HG03432 (cell line): ENCODE data around the gene LZTS2.
A peak's percentile ranks its signal among the peaks of the same experiment; 100 is the strongest.

Experiments used
- ATAC-seq: cut with Tn5 transposase; IDR thresholded peaks from one replicate; pipeline ENCODE4 v1.9.1; 2021; ENCODE audit warnings: mild to moderate bottlenecking, moderate library complexity; ENCODE audit not compliant: unreplicated experiment

The LZTS2 gene

DNA sequence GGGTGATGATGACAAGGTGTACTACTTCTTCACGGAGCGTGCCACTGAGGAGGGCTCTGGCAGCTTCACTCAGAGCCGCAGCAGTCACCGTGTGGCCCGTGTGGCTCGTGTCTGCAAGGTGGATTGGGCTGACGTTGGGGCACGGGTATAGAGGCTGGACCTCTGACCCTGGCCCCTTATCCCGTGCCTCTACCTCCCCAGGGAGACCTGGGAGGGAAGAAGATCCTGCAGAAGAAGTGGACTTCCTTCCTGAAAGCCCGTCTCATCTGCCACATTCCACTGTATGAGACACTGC is 20.8 kb upstream of the LZTS2 start:
- no peak for ATAC-seq

DNA sequence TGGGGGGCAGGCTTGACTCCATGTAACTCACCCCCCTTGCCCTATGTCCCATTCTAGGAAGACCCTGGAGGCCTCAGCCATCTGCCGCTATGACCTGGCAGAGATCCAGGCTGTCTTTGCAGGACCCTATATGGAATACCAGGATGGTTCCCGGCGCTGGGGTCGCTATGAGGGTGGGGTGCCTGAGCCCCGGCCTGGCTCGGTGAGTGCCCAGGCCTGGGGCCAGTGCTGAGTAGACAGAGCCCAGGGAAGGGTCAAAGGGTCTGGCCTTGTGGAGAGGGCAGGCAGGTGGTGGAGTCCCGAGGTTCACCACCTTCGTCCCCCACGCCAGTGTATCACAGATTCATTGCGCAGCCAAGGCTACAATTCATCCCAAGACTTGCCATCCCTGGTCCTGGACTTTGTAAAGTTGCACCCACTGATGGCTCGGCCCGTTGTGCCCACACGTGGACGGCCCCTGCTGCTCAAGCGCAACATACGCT is 19.8 kb upstream of the LZTS2 start:
- ATAC-seq = no peak

DNA sequence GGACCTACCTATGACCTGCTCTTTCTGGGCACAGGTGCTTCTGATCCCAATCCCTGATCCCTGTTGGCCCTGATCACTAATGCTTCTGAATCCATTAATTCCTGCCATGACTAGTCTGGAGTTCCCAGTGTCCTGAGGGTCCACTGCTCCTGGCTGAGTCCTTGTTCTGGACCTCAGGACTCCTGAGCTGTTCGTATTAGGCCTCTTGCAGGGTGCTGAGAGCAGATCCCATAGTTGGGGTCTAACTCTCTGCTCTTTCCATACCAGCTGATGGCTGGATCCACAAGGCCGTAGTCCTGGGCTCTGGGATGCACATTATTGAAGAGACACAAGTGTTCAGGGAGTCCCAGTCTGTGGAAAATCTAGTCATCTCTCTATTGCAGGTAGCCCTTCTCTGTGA is 19.3 kb upstream of the LZTS2 start:
- no peak for ATAC-seq

DNA sequence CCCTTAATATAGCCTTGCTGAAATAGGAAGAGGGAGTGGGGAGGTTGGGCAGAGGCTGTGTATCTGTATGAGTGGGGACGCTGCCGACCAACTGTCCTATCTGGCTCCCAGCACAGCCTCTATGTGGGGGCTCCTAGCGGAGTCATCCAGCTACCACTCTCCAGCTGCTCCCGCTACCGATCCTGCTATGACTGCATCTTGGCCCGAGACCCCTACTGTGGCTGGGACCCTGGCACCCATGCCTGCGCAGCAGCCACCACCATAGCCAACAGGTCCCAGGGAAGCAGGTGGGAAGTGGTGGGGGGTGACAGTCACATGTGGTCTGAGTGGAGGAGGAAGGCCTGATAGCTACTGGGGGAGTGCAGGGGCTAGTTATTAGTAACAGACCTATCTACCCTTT is 18.9 kb upstream of the LZTS2 start:
- no peak for ATAC-seq

DNA sequence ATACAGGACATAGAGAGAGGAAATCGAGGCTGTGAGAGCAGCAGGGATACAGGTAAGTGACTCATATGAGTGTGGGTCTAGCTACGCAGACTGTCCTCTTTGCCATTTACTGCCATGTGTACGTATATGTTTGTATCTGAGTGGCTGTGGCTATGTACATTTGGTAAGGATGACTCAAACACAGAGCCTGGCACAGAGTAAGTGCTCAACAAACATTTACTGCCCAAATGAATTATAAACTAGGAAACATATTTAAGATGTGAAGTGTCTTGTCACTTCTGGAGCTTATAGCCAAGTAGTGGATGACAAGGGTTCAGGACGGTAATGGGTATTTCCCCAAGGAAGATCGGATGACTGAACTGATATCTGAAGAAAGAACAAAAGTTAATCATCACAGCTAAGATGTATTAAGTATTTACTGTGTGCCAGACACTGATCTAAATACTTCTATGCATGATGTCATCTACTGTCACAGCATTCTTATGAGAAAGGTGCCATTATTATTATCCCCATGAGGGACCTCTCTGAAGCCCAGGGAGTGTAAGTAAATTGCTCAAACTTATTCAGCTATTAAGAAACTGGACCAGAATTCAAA is 18.3 kb upstream of the LZTS2 start:
- ATAC-seq = no peak

DNA sequence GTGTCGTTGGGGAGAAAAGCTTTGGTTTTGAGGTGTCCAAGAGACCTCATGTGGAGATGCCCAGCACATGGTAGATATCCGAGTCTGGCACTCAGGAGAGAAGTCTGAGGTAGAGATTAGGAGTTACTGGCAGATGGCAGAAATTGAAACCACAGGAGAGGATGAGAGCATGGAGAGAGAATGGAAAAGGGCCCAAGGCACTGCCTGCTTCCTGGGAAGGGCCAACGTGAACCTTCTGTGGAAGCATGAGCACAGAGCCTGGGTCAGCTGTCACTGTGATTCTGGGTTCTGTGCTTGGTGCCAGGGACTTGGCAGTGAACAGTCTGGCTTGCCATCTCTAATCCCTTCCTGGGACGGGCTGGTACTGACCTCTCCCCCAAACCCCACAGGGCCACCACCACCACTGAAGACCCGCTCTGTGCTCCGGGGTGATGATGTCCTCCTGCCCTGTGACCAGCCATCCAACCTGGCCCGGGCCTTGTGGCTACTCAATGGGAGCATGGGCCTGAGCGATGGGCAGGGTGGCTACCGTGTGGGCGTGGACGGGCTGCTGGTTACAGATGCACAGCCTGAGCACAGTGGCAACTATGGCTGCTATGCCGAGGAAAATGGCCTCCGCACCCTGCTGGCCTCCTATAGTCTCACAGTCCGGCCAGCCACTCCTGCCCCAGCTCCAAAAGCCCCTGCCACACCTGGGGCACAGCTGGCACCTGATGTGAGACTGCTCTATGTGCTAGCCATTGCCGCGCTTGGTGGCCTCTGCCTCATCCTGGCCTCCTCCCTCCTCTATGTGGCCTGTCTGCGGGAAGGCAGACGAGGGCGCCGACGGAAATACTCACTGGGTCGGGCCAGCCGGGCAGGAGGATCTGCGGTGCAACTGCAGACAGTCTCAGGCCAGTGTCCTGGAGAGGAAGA is 16.4 kb upstream of the LZTS2 start:
- ATAC-seq = no peak

DNA sequence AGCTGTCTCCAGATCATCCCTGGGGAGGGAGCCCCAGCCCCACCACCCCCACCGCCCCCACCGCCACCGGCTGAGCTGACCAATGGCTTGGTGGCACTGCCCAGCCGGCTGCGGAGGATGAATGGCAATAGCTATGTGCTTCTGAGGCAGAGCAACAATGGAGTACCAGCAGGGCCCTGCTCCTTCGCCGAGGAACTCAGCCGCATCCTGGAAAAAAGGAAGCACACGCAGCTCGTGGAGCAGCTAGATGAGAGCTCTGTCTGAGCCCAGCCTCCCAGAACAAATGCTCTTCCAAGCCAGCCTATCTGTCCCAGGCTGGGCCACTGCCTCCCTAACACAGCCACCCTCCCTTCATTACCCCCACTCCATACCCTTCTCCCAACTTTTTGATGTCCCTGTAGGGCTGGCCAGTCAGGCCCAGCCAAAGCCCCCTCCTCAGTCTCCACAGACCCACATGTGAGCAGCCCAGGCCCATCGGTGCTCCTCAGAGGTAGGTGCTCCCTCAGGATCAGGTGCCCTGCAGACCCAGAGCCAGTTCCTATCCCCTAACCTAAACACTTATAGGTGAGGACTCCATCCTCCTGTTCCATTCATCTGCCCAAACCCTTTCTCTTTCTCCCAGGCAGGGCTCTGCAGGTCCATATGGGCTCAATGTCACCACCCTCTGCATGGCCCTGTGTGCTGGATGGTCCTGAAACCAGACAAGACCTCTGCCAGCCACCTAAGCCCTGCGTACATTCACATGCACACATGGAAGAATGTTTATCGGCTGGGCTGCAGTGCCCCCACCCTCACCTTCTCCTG is 15.5 kb upstream of the LZTS2 start:
- ATAC-seq = no peak

DNA sequence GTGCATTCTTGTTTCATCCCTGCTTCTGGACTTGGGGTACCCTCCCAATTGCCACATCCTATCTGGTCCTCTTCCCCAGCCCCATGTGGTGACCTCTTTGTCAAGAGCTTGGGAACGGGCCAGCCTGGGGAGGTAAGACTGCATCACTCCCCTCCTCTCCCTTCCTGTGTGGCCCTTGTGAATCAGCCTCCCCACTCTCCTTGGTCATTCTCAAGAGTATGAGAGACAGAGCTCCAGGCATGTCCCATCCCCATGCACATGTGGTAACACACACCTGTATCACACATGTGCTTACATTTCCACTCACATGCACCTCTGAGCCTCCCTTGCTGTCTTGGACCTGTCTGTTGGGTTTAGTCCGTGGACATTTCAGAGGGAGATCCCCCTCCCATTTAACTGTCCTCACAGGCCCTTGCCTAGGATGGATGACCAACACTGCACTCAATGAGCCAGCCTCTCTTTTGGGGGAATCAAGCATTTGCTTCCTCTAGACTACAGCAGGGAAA is 14.9 kb upstream of the LZTS2 start:
- ATAC-seq = no peak

DNA sequence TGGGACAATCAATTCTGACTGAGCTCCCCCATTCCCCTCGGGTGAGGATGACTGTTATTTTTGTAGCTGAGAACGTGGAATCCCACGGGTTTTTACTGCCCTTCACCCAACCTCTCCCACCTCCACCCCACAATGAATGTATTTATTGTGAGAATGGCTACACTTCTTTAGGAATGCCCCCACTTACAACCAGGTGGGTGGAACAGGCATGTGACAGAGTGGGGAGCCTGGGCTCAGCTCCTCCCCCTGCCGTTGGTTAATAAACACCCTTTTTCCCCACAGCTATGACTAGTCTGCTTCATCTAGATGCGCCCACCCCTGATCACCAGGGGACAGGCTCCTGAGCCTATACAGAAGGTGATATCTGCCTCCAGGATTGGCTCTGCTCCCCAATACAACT is 14.3 kb upstream of the LZTS2 start:
- no peak for ATAC-seq

DNA sequence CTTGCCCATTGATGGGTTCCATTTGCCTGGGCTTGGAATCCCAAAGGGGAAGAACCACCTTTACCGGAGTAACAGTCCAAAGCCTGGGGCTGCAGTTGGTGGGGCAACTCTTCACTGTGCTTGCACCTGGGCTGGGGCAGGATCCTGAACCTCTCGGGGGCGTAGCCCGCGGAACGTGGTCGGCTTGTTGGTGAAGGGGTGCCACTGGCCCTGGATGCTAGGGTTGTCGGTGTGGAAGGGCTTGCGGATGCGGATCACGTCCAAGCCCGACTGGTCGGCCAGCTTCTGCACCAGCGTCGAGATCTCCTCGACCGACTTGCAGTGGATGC is 13.0 kb upstream of the LZTS2 start:
- ATAC-seq = no peak

DNA sequence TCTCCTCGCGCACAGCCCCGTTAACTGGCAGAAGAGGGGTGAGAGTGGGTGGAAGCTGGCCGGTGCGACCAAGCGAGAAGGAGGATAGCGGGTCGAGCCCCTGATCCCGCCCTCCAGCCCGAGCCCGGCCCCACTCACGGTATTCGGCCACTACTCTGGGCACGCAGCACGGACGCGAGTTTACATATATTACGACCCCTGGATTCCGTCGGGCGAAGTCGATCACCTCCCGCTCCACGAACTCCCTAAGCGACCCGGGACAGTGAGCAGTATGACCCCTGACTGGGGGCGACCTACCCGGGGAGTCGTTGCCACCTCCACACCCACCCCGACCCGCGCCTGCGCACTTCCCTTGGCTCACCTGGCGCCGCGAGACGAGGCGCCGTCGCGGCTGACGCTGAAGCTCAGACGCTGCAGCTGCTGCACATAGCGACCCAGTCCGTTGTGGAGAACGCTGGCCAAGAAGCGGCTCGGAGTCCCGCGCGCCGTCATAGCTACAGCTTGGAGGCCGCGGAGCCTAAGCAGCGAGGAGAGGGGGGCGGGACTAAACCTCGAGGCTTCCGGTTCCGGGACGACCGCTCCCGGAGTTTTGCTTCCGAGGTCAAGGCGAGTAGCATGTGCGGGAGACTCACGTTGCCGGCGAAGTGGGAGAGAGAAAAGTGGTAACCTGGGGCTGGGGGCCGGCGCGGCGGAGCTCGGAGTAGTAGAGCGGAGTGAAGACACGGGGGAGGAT is 12.5 kb upstream of the LZTS2 start, which contains the start of the genes MRPL43 and TWNK:
Gene MRPL43 (minus strand): TSS at position 546 of the 733 bp plus-strand sequence. CDS start 54 bp downstream, at position 492.
Gene TWNK (plus strand): TSS at position 592 of the 733 bp plus-strand sequence. CDS start 668 bp downstream, outside the sequence.
- ATAC-seq = peak; percentile 82

DNA sequence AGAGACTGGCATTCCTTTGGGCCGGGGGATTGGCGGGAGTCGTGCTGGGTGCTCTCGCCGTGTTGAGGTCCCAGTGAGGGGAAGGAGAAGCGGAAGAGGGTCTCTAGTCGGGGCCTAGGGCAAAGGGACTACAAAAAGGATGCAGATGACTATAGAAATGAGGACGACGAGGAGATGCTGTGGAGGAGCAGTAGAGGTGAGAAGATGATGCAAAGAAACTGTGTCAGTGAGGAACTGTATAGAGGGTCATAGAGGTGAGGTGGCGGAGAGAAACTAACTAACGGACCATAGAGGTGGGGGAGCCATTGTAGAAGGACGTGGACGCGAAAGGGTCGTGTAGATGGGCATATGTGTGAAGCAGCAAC is 11.9 kb upstream of the LZTS2 start:
- ATAC-seq = peak; percentile 7

DNA sequence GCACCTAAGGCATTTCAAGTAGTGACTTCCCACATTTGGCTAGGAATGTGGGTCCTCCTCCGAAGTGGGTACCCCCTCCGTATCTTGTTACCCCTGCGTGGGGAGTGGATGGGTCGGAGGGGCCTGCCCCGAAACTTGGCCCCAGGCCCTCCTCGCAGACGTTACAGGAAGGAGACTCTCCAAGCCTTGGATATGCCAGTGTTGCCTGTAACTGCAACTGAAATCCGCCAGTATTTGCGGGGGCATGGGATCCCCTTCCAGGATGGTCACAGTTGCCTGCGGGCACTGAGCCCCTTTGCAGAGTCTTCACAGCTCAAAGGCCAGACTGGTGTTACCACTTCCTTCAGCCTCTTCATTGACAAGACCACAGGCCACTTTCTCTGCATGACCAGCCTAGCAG is 11.4 kb upstream of the LZTS2 start:
- ATAC-seq = no peak

DNA sequence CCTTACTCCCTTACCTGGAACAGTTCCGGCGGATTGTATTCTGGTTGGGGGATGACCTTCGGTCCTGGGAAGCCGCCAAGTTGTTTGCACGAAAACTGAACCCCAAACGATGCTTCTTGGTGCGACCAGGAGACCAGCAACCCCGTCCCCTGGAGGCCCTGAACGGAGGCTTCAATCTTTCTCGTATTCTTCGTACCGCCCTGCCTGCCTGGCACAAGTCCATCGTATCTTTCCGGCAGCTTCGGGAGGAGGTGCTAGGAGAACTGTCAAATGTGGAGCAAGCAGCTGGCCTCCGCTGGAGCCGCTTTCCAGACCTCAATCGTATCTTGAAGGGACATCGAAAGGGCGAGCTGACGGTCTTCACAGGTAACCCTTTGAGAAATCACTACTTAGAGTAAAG is 10.5 kb upstream of the LZTS2 start:
- no peak for ATAC-seq

DNA sequence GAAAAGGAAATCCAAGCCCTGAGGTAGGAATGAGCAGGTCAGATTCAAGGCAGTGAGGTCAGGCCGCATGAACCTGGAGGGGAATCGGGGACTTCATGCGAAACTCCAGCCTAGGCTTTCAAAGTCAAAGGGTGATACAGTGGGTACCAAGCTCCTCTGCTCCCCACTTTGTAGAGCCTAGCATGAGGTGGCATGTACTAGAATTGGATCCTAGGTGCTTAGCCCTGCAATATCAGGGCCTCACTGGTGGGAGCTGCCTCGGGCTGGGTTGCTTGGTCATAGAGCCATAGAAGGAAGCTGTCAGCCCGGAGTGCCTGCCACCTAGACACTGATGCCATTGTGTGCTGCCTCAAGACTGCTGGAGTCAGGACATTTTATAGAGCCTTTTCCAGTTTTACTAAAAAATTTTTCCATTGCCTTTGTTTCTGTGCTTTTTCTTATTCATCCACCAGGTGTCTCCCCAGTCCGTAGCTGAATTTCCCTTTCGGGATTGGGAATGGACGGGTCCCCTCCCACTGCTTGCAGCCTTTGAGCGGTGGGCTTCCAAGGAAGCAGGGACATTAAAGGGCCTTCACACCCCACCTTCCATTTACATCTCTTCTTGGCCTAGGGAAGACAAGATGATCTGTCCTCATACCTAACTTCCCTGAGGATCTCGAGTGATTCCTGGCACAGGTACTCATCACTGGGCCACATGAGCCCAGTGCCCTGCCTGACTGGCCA is 5.5 kb upstream of the LZTS2 start:
- no peak for ATAC-seq

DNA sequence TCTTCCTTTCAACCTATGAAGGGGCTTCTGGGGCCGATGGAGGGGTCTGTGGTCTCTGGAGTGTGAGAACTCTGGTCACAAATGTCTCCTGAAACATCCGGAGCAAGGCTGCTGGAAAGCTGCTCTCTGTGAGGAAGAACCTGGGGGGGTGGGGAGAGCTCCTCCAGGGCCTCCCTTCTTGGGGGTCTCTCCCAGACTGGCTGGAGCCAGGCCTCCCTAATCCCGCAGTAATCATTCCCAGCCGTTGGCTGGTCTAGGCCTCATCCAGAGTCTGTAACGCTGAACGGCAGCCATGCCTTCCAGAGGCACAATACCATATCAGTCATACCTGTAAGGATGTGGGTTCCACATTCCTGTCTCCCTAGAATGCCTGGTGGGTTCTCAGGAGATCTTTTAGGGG is 4.4 kb upstream of the LZTS2 start:
- no peak for ATAC-seq

DNA sequence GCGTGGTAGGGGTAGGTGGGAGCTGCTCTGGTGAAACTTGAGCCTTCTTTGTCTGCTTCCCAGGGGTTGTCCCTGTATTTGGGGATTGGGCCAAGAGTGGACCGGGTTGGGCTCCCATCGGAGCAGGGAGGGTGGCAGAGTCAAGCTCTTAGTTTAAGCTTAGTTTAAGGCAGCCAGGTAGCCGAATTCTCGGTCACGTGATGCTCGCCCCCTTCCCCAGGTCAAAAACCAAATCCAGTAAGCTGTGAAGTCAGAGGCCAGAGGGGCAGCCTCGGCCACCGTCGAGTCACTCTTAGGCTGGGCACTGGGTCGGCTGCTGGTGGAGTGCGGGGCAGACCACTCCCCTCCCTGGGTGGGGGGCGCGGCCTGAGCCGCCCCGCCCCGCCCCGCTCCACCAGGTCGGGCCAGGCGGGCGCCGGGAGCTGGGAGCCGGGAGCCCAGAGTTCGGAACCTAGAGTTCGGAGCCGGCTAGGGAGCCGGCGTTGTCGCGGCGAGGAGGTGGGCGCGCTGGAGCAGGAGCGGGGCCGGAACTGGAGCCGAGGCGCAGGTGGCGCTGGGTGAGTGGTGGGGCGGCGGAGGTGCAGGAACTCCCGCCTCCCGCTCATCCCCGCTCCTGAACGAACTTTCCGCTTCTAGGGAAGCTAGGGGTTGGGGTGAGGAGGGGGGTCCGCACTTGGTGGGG is 2.8 kb upstream of the LZTS2 start:
- ATAC-seq = peak; percentile 25

DNA sequence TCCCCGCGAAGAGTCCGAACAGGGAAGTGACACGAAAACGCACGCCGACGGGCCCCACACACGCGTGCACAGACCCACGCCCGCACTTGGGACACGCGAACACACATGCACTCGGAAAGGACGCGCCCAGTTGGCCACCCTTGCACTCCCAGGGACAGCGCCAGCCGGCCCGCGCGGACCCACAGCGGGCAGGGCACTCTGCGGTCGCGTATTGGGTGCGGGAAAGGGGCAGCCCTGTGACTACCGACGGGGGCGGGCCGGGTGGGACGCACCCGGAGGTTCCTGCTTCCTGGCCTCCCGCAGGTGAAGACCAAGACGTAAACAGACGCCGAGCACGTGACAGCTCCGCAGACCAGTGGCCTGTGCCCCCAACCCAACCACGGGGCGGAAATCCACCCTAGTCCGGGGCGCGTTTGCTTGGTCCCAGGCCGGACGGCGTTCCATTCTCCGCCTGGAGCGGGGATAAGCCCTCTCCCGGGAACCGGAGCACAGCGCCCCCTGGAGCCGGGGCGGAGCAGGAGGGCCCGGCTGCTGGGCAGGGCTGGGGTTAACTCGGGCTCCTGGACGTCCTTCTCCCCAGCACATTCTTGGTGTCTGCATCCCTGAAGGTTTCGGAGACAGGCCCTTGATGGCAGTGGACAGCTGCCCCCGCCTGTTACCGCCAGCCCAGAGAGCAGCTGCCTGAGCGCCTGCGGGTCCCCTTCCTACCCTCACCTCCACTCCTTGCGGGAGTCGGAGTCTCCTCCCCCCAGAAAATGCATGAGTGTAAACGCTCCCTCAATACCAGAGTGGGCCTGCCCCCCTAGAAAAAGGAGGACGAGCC is 2.0 kb upstream of the LZTS2 start:
- ATAC-seq = peak; percentile 31
